MM.1S (cell line): Measurements from ENCODE around the gene FPR1.

ENCODE experiments used
- EZH2phosphoT487 ChIP-seq: fragments of 300-600 bp; sonication (generic); IDR thresholded peaks from 2 replicates; pipeline ENCODE4 v1.6.1; 2018; ENCODE audit warnings: antibody characterized with exemption, low read length
- TF ChIP-seq, protein P1 (sequence below): fragments of 300-600 bp; sonication (generic); IDR thresholded peaks from 2 replicates; pipeline ENCODE4 v1.5.1; 2016; ENCODE audit warnings: antibody characterized with exemption, low read length, mixed read lengths

DNA sequence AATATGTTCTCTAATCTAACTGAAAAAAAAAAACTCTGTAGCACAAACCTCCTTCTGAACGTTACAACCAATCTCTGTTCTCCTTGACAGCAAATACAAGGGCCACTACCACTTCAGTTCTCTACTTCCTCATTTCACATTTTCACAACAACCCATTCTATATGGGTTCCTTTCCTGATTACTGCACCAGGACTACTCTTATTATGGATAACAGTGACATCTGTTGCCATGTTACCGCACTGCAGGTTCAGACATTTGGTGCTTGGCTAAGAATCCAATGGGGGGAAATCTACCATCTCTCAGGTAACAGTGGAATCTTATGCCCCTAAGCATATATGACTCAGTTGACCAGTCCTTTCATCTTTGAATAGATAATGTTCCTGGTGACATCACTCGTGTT lies 31.7 kb upstream of the FPR1 start:
- TF ChIP-seq, protein P1, sequence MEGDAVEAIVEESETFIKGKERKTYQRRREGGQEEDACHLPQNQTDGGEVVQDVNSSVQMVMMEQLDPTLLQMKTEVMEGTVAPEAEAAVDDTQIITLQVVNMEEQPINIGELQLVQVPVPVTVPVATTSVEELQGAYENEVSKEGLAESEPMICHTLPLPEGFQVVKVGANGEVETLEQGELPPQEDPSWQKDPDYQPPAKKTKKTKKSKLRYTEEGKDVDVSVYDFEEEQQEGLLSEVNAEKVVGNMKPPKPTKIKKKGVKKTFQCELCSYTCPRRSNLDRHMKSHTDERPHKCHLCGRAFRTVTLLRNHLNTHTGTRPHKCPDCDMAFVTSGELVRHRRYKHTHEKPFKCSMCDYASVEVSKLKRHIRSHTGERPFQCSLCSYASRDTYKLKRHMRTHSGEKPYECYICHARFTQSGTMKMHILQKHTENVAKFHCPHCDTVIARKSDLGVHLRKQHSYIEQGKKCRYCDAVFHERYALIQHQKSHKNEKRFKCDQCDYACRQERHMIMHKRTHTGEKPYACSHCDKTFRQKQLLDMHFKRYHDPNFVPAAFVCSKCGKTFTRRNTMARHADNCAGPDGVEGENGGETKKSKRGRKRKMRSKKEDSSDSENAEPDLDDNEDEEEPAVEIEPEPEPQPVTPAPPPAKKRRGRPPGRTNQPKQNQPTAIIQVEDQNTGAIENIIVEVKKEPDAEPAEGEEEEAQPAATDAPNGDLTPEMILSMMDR, result no peak
- no peak for TF ChIP-seq EZH2phosphoT487
